HepG2 (cell line): ENCODE measurements around the gene NMU. TPM values are rescaled to one million over a fixed set of nuclear protein-coding genes. Genes with fewer than 3 reads are reported as not detected.

ENCODE experiments used
- ATAC-seq: fragments of 200-7000 bp; cut with Tn5 transposase; 3 replicates; pipeline ENCODE4 v1.9.1; 2020; ENCODE audit warnings: mild to moderate bottlenecking, moderate library complexity
- BruUV-seq: library from RNA; stranded (reverse); fragments of 400-500 nt; replicated peaks from 2 replicates; lab custom pipeline; 2021; lab: Mats Ljungman, UMichigan
- CTCF ChIA-PET: fragments of 300-600 bp; formaldehyde crosslinking; extraction: SDS; loops from one replicate; lab custom pipeline; 2021; ENCODE audit warnings: low total read pairs, inconsistent platforms, low intra/inter-chr PET ratio; lab: Yijun Ruan, JAX
- POLR2A ChIA-PET: fragments of 350-600 bp; sonication (Branson Sonifier 250); formaldehyde crosslinking; loops from one replicate; lab custom pipeline; 2020; ENCODE audit warnings: antibody characterized with exemption, inconsistent platforms; lab: Yijun Ruan, JAX
- DNase-seq: peaks from one replicate; pipeline ENCODE4 v3.0.0-alpha.2; 2015; ENCODE audit warnings: low spot score
- FAIRE-seq: peaks from 3 replicates; lab custom pipeline; 2011; peaks lifted over from hg19 to GRCh38; lab: Jason Lieb, UNC
- H2AFZ ChIP-seq: one replicate; pipeline ENCODE4 v1.6.1; 2011; ENCODE audit warnings: low read length, inconsistent platforms
- H3K27ac ChIP-seq: fragments of 300-600 bp; 3 replicates; pipeline ENCODE4 v1.8.0; 2011; ENCODE audit warnings: mixed run types, mild to moderate bottlenecking, mixed read lengths, low read length, inconsistent platforms; ENCODE audit not compliant: insufficient read depth; ENCODE audit errors: extremely low read length
- H3K27me3 ChIP-seq, 2 experiments: fragments of 200-600 bp in 1 of 2; 2 replicates in 1 of 2; 3 replicates in 1 of 2; pipeline versions ENCODE4 v1.6.0 to v1.8.0; 2011; ENCODE audit warnings: low read length in 2 of 2, mild to moderate bottlenecking in 2 of 2, moderate library complexity in 2 of 2, inconsistent platforms in 1 of 2; ENCODE audit not compliant: insufficient read depth in 2 of 2, control insufficient read depth in 1 of 2
- H3K36me3 ChIP-seq, 2 experiments: fragments of 200-600 bp in 1 of 2; replicated peaks in 1 of 2; 2 replicates in 1 of 2; 3 replicates in 1 of 2; pipeline versions ENCODE4 v1.5.1 to v1.8.0; 2011; ENCODE audit warnings: low read length in 2 of 2, inconsistent platforms in 1 of 2; ENCODE audit not compliant: insufficient read depth in 2 of 2, control insufficient read depth in 1 of 2
- H3K4me1 ChIP-seq: 2 replicates; pipeline ENCODE4 v1.5.1; 2012; ENCODE audit warnings: low read length, inconsistent platforms; ENCODE audit not compliant: insufficient read depth
- H3K4me2 ChIP-seq: 2 replicates; pipeline ENCODE4 v1.6.0; 2011; ENCODE audit warnings: low read depth, low read length, inconsistent platforms
- H3K4me3 ChIP-seq, 3 experiments: fragments of 200-600 bp in 1 of 3; sonication (generic), shearing (Covaris generic) in 1 of 3; replicated peaks in 1 of 3; 2 replicates each; pipeline ENCODE4 v1.5.1; 2011 to 2016; ENCODE audit warnings: low read length in 3 of 3, inconsistent platforms in 2 of 3, low read depth in 2 of 3, mild to moderate bottlenecking in 2 of 3, control low read depth in 1 of 3, mixed read lengths in 1 of 3; ENCODE audit not compliant: insufficient read depth in 1 of 3
- H3K79me2 ChIP-seq: one replicate; pipeline ENCODE4 v1.6.1; 2011; ENCODE audit warnings: low read length, inconsistent platforms; ENCODE audit not compliant: insufficient read depth
- H3K9ac ChIP-seq: 2 replicates; pipeline ENCODE4 v1.6.0; 2011; ENCODE audit warnings: mild to moderate bottlenecking, low read depth, low read length, inconsistent platforms; ENCODE audit not compliant: insufficient read depth
- H3K9me3 ChIP-seq: 2 replicates; pipeline ENCODE4 v1.5.1; 2012; ENCODE audit warnings: mild to moderate bottlenecking, low read length
- H4K20me1 ChIP-seq: 2 replicates; pipeline ENCODE4 v1.6.0; 2011; ENCODE audit warnings: inconsistent platforms, mild to moderate bottlenecking, low read length, moderate library complexity; ENCODE audit not compliant: insufficient read depth
- BRD4 ChIP-seq: sonication (generic); formaldehyde crosslinking; IDR thresholded peaks from 2 replicates; pipeline ENCODE4 v1.4.0; 2020; ENCODE audit warnings: missing genetic modification reagents
- ELK4 ChIP-seq: sonication (generic); formaldehyde crosslinking; IDR thresholded peaks from 2 replicates; pipeline ENCODE4 v1.9.0; 2021; ENCODE audit warnings: missing genetic modification reagents, borderline replicate concordance
- HMGXB3 ChIP-seq: sonication (generic); formaldehyde crosslinking; IDR thresholded peaks from 2 replicates; pipeline ENCODE4 v1.4.0; 2020; ENCODE audit warnings: missing genetic modification reagents, borderline replicate concordance
- PHB2 ChIP-seq: fragments of 450-650 bp; IDR thresholded peaks from 2 replicates; pipeline ENCODE4 v1.6.1; 2018; ENCODE audit not compliant: partially characterized antibody
- SMARCE1 ChIP-seq: fragments of 450-650 bp; IDR thresholded peaks from 2 replicates; pipeline ENCODE4 v1.6.1; 2017; ENCODE audit warnings: borderline replicate concordance
- SOX6 ChIP-seq, 2 experiments: fragments of 450-650 bp in 1 of 2; sonication (generic) in 1 of 2; formaldehyde crosslinking in 1 of 2; IDR thresholded peaks; 2 replicates each; pipeline versions ENCODE4 v1.4.0 to v1.6.1; 2017 to 2020; ENCODE audit warnings: antibody characterized with exemption in 1 of 2, mild to moderate bottlenecking in 1 of 2, missing genetic modification reagents in 1 of 2
- TBX2 ChIP-seq: sonication (generic); formaldehyde crosslinking; IDR thresholded peaks from 2 replicates; pipeline ENCODE4 v1.5.0; 2020; ENCODE audit warnings: missing genetic modification reagents, mild to moderate bottlenecking, borderline replicate concordance
- ZNF503 ChIP-seq: sonication (generic); formaldehyde crosslinking; IDR thresholded peaks from 2 replicates; pipeline ENCODE4 v1.4.0; 2020; ENCODE audit warnings: missing genetic modification reagents
- ZNF660 ChIP-seq: sonication (generic); formaldehyde crosslinking; IDR thresholded peaks from 2 replicates; pipeline ENCODE4 v1.5.1; 2020; ENCODE audit warnings: mild to moderate bottlenecking, low read depth, missing genetic modification reagents, borderline replicate concordance
- ZZZ3 ChIP-seq: sonication (generic); formaldehyde crosslinking; IDR thresholded peaks from 2 replicates; pipeline ENCODE4 v1.4.0; 2020; ENCODE audit warnings: missing genetic modification reagents, mild to moderate bottlenecking, borderline replicate concordance
- WGBS: methylation state at CpG from one replicate; pipeline ENCODE4 v1.1.6; 2017; ENCODE audit warnings: low lambda C conversion rate; 5-methylcytosine and 5-hydroxymethylcytosine counted together
- in situ Hi-C: cut with HindIII; loops from 2 replicates; pipeline ENCODE4 v1.10.0; 2017; ENCODE audit warnings: low pct_unique_long_range_greater_than_20kb; ENCODE audit not compliant: extremely low pct_ligation_motif_present
- intact Hi-C: fragments of 100-400 bp; cut with micrococcal nuclease; formaldehyde crosslinking; loops from one replicate; pipeline ENCODE4 v1.10.0; 2022; ENCODE audit not compliant: unreplicated experiment
- polyA plus RNA-seq, 8 experiments: library from polyadenylated mRNA; depleted of rRNA in 3 of 8; stranded (reverse) in 7 of 8; unstranded in 1 of 8; fragments of >200 nt; fragmentation: Illumina TruSeq in 4 of 8; extraction: Trizol in 4 of 8; gene quantifications; 2 replicates each; pipeline versions ENCODE4 v1.2.1 to v1.2.3, GENCODE V29; 2011 to 2016; ENCODE audit warnings: low read depth in 4 of 8, missing spikeins in 1 of 8, mixed read lengths in 1 of 8; ENCODE audit not compliant: insufficient read depth in 1 of 8
- total RNA-seq, 5 experiments: library from RNA; depleted of rRNA; stranded (reverse); fragments of >200 nt; fragmentation: Illumina TruSeq; extraction: Trizol; gene quantifications; 2 replicates each; pipeline ENCODE4 v1.2.3, GENCODE V29; 2016; ENCODE audit warnings: low read depth in 1 of 5

The NMU gene
- total and polyA plus RNA-seq, 2 of the 13 experiments (the other 11 are each of a cell fraction or from before 2014, with no cell fraction given), result not detected

GRCh38 chr4:55609393-55609866, 26.7 kb downstream of the NMU start (continued):
- no peak for TF ChIP-seq TBX2 (CRISPR knock-in tag)

GRCh38 chr4:55608591-55608990, 27.5 kb downstream of the NMU start:
- CTCF ChIA-PET, result no interaction called here
- POLR2A ChIA-PET, result no interaction called here
- WGBS, result 20% methylated on average over 1 of the region's 1 CpG

GRCh38 chr4:55604996-55605395, 31.1 kb downstream of the NMU start:
- Histone ChIP-seq H3K27ac (no peak overlapping the region), H3K79me2 (no peaks in the 10 kb centered on the region), H3K4me1 (no peaks in the 10 kb centered on the region), H3K9me3 (no peaks in the 10 kb centered on the region), H4K20me1 (no peaks in the 10 kb centered on the region), H3K4me3 (no peak overlapping the region), H3K36me3 (no peaks in the 10 kb centered on the region), H3K9ac (no peak overlapping the region), H3K4me2 (no peak overlapping the region), H2AFZ (no peak overlapping the region), H3K27me3 (no peaks in the 10 kb centered on the region)
- CTCF ChIA-PET, result no interaction called here
- intact Hi-C loops, result no loop called here
- ATAC-seq (no peak), DNase-seq (no peak), FAIRE-seq (no peak)
- in situ Hi-C loops, result no loop called here
- WGBS, result 7% methylated on average over 7 of the region's 7 CpGs
- POLR2A ChIA-PET, result no interaction called here
- no TSS peak for BruUV-seq
- TF ChIP-seq HMGXB3 (no peak), SOX6 (IDR thresholded peaks at IDR 0.05) (no peak), SOX6 (CRISPR knock-in tag; IDR thresholded peaks at IDR 0.05) (no peak), ELK4 (CRISPR knock-in tag) (no peak), SMARCE1 (no peak), ZZZ3 (CRISPR knock-in tag) (no peak), ZNF503 (CRISPR knock-in tag) (no peak)

More at GRCh38 chr4:55608591-55608990, 27.5 kb downstream of the NMU start:
- Histone ChIP-seq H2AFZ (no peak overlapping the region), H3K4me3 (no peak overlapping the region), H3K4me1 (no peaks in the 10 kb centered on the region), H3K36me3 (no peaks in the 10 kb centered on the region), H3K9me3 (no peaks in the 10 kb centered on the region), H3K4me2 (no peak overlapping the region), H4K20me1 (no peaks in the 10 kb centered on the region), H3K9ac (no peak overlapping the region), H3K79me2 (no peaks in the 10 kb centered on the region), H3K27me3 (no peaks in the 10 kb centered on the region)
- BruUV-seq, result no TSS peak
- DNase-seq (no peak), ATAC-seq (no peak), FAIRE-seq (no peak)
- in situ Hi-C loops (no loop called here), intact Hi-C loops (no loop called here)
- no peak for TF ChIP-seq ZNF660
- no peak for TF ChIP-seq PHB2
- no peak for TF ChIP-seq BRD4 (CRISPR knock-in tag)
- TF ChIP-seq, all 625 proteins: peak for 0
- no peak overlapping the region for H3K27ac ChIP-seq
